BE2C (cell line): ENCODE data around the gene JAK3.

Source experiments
- DNase-seq: peaks from one replicate; pipeline ENCODE4 v3.0.0-alpha.2; 2020
- H3K27me3 ChIP-seq: fragments of 250-450 bp; sonication (Bioruptor Pico); 2 replicates; pipeline ENCODE4 v1.5.1; 2020; ENCODE audit warnings: mild to moderate bottlenecking
- H3K36me3 ChIP-seq: fragments of 250-450 bp; sonication (Bioruptor Pico); 2 replicates; pipeline ENCODE4 v1.5.1; 2020; ENCODE audit warnings: mild to moderate bottlenecking
- H3K4me1 ChIP-seq: fragments of 250-450 bp; sonication (Bioruptor Pico); 2 replicates; pipeline ENCODE4 v1.5.1; 2020
- H3K4me3 ChIP-seq: 2 replicates; pipeline ENCODE4 v1.5.1; 2011; ENCODE audit warnings: low read depth, low read length
- H3K9me3 ChIP-seq: fragments of 250-450 bp; sonication (Bioruptor Pico); 2 replicates; pipeline ENCODE4 v1.5.1; 2020
- CTCF ChIP-seq: IDR thresholded peaks from 2 replicates; pipeline ENCODE4 v1.5.1; 2012; ENCODE audit warnings: mild to moderate bottlenecking, low read depth, low read length

The JAK3 gene

GRCh38 chr19:17873786-17874757 is 26.3 kb upstream of the JAK3 start:
- peak overlapping the region; percentile 41 for H3K4me3 ChIP-seq
- TF ChIP-seq CTCF, result no peak
- no peaks in the 10 kb centered on the region for H3K9me3 ChIP-seq
- no peaks in the 10 kb centered on the region for H3K36me3 ChIP-seq
- DNase-seq, result peak; percentile 83
- no peaks in the 10 kb centered on the region for H3K4me1 ChIP-seq
- H3K27me3 ChIP-seq, result peaks cover 59% of the 10 kb centered on the region

GRCh38 chr19:17872251-17873001 is 24.6 kb upstream of the JAK3 start:
- no peak for TF ChIP-seq CTCF
- Histone ChIP-seq H3K36me3 (no peaks in the 10 kb centered on the region), H3K4me1 (no peaks in the 10 kb centered on the region), H3K4me3 (no peak overlapping the region), H3K9me3 (no peaks in the 10 kb centered on the region), H3K27me3 (peaks cover 62% of the 10 kb centered on the region)
- DNase-seq, result no peak

- Histone ChIP-seq H3K4me1 (no peaks in the 10 kb centered on the region), H3K4me3 (no peak within 1 kb of the TSS), H3K36me3 (no peaks in the 10 kb centered on the region), H3K9me3 (no peaks in the 10 kb centered on the region), H3K27me3 (peaks cover 61% of the 10 kb centered on the region)
- DNase-seq, result no peak
- no peak for TF ChIP-seq CTCF
These were observed 24.1 kb upstream of the JAK3 start, which contains the start of gene SLC5A5 for GRCh38 chr19:17871878-17872250. Gene SLC5A5 (plus strand): TSS chr19:17871945. CDS start chr19:17872320, 375 bp downstream.

- no peak for DNase-seq
- H3K4me1 ChIP-seq, result no peaks in the 10 kb centered on the region
- H3K36me3 ChIP-seq, result no peaks in the 10 kb centered on the region
- no peaks in the 10 kb centered on the region for H3K9me3 ChIP-seq
- no peak for TF ChIP-seq CTCF
- peaks cover 61% of the 10 kb centered on the region for H3K27me3 ChIP-seq
- no peak overlapping the region for H3K4me3 ChIP-seq
These were observed 23.5 kb upstream of the JAK3 start for GRCh38 chr19:17871032-17871877.

GRCh38 chr19:17869114-17869608 is 21.4 kb upstream of the JAK3 start:
- no peak for TF ChIP-seq CTCF
- Histone ChIP-seq H3K27me3 (peaks cover 61% of the 10 kb centered on the region), H3K36me3 (peaks cover 9% of the 10 kb centered on the region), H3K4me3 (no peak overlapping the region), H3K4me1 (no peaks in the 10 kb centered on the region), H3K9me3 (no peaks in the 10 kb centered on the region)
- no peak for DNase-seq
